Nephron (organoid): ENCODE data around the gene SELENON.

Source experiments
- H3K27ac Mint-ChIP-seq, 3 experiments: 2 replicates each; pipeline ENCODE4 v1.8.0; 2020; ENCODE audit warnings: mixed read lengths in 3 of 3, mild to moderate bottlenecking in 2 of 3, moderate library complexity in 1 of 3
- H3K27me3 Mint-ChIP-seq: 2 replicates; pipeline ENCODE4 v1.8.0; 2021; ENCODE audit warnings: low read depth, mild to moderate bottlenecking, moderate library complexity, mixed read lengths
- H3K36me3 Mint-ChIP-seq: 2 replicates; pipeline ENCODE4 v1.8.0; 2020; ENCODE audit warnings: low read depth, mixed read lengths
- H3K4me1 Mint-ChIP-seq: 2 replicates; pipeline ENCODE4 v1.8.0; 2020; ENCODE audit warnings: mixed read lengths
- H3K4me3 Mint-ChIP-seq, 3 experiments: 2 replicates each; pipeline ENCODE4 v1.8.0; 2020; ENCODE audit warnings: mild to moderate bottlenecking in 3 of 3, mixed read lengths in 3 of 3, moderate library complexity in 2 of 3
- H3K9me3 Mint-ChIP-seq: 2 replicates; pipeline ENCODE4 v1.8.0; 2020; ENCODE audit warnings: mixed read lengths
- CTCF ChIP-seq, 3 experiments: fragments of 200-600 bp; sonication (generic); IDR thresholded peaks; one replicate each; pipeline ENCODE4 v1.5.0; 2021; ENCODE audit warnings: antibody characterized with exemption in 3 of 3; ENCODE audit not compliant: unreplicated experiment in 3 of 3

Gene SELENON

DNA sequence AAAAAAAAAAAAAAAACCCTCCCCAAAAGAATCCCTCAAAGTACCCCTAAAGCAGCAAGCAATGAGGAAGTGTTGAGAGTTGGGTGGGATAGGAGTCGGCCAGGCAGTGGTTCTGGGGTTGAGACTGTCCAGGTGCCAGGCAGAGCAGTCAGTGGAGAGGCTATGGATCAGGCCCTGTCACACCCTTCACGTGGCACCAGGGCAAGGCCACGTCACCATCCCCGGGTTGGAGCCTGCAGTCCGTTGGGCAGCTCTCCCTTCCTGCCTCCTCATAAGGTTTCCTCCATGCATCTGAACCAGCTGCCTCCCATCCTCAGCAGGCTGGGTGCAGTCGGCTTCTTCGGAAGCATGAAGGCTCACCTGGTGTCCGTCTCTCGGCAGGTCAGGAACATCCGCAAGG is 36.5 kb upstream of the SELENON start:
- TF ChIP-seq CTCF (IDR thresholded peaks at IDR 0.05; ENCODE audit: unreplicated experiment in 3 of 3), result no peak
- Mint-ChIP-seq H3K4me1 (peaks cover 21% of the 10 kb centered on the region), H3K36me3 (no peaks in the 10 kb centered on the region), H3K27ac (no peak overlapping the region), H3K4me3 (no peak overlapping the region), H3K9me3 (no peaks in the 10 kb centered on the region), H3K27me3 (peaks cover 32% of the 10 kb centered on the region)

- Mint-ChIP-seq H3K27me3 (peaks cover 17% of the 10 kb centered on the region), H3K27ac (peak overlapping the region in 2 of 3 experiments; percentile 27 to 79), H3K36me3 (no peaks in the 10 kb centered on the region), H3K9me3 (no peaks in the 10 kb centered on the region), H3K4me3 (no peak overlapping the region), H3K4me1 (peaks cover 19% of the 10 kb centered on the region)
- TF ChIP-seq CTCF (IDR thresholded peaks at IDR 0.05; ENCODE audit: unreplicated experiment in 3 of 3), result no peak
These were observed 34.7 kb upstream of the SELENON start for GRCh38 chr1:25765136-25765922.

DNA sequence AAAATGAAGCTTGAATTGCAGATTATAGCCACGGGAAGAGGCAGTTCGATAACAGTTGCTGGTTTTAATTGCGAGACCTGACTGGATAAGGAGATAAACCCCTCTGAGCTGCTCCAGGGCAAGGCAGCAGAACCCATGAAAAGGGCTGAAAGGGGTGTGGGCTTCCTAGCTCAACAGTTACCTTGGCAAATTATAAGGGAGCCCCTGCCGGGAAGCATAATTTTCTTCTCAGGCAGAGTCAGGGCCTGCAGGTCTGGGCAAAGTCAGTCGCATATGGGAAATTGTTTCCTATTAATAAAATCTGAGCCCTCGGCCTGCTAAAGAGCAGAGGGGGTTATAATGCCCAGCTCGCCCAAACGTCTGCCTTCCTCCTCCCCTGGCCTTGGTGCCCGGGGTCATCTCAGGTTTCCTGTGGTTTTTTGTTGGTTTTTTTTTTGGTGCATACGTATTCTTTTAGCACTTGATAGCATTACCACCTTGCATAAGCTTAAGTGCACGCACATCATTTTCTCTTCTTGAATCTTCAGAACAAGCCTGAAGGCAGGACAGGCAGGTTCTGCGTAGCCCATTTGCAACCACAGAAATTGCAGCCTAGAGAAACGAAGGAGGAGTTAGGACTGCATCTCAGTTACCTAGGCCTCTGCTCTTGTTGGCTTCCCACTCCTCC is 33.9 kb upstream of the SELENON start:
- no peak for TF ChIP-seq CTCF (IDR thresholded peaks at IDR 0.05; ENCODE audit: unreplicated experiment in 3 of 3)
- H3K4me1 Mint-ChIP-seq, result peaks cover 24% of the 10 kb centered on the region
- peaks cover 12% of the 10 kb centered on the region for H3K27me3 Mint-ChIP-seq
- H3K27ac Mint-ChIP-seq, result peak overlapping the region; percentile 3 to 79 (median 27)
- no peak overlapping the region for H3K4me3 Mint-ChIP-seq
- H3K9me3 Mint-ChIP-seq, result no peaks in the 10 kb centered on the region
- H3K36me3 Mint-ChIP-seq, result no peaks in the 10 kb centered on the region

DNA sequence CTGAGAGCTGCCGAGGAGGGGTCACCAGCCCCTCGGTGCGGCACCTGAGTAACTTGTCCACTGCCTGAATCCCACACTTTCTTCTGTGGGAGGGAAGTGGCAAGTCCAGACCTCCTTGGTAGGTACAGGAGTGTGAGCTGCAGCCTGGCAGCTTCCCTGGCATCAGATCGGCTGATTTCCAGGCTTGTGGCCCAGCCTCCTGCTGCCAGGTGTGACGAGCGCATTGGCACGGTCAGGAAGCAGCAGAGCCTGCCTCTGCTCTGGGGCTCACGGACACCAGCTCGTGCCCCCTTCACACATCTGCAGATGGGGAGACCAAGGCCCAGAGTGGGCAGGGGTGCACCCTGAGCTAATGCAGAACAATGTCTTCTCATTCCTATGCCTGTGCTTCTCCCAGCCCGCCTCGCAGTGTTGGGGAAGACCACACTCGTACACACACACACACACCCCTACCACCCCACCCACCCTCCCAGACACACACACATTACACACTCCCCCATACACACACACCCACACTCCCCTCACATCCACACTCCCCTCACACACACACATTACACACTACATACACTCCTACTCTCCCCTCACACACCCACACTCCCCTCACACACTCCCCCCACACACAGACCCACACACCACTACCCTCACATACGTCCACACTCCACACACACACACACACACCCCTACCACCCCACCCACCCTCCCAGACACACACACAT is 33.1 kb upstream of the SELENON start:
- no peak overlapping the region for H3K4me3 Mint-ChIP-seq

GRCh38 chr1:25767437-25767770 is 32.6 kb upstream of the SELENON start:
- Mint-ChIP-seq H3K9me3 (no peaks in the 10 kb centered on the region), H3K4me3 (no peak overlapping the region), H3K36me3 (no peaks in the 10 kb centered on the region), H3K4me1 (peaks cover 37% of the 10 kb centered on the region), H3K27ac (peak overlapping the region in 1 of 3 experiments; percentile 76), H3K27me3 (peaks cover 16% of the 10 kb centered on the region)
- TF ChIP-seq CTCF (IDR thresholded peaks at IDR 0.05; ENCODE audit: unreplicated experiment in 3 of 3), result no peak

More for the DNA sequence above, 33.1 kb upstream of the SELENON start:
- H3K27me3 Mint-ChIP-seq, result peaks cover 17% of the 10 kb centered on the region
- TF ChIP-seq CTCF (IDR thresholded peaks at IDR 0.05; ENCODE audit: unreplicated experiment in 3 of 3), result no peak
- H3K9me3 Mint-ChIP-seq, result no peaks in the 10 kb centered on the region
- peak overlapping the region in 1 of 3 experiments; percentile 76 for H3K27ac Mint-ChIP-seq
- no peaks in the 10 kb centered on the region for H3K36me3 Mint-ChIP-seq
- H3K4me1 Mint-ChIP-seq, result peaks cover 32% of the 10 kb centered on the region
